DOHH2 (cell line): Measurements from ENCODE around the gene DOCK10.

Experiments
- H3F3A ChIP-seq: fragments of 200-600 bp; sonication (generic), shearing (Covaris generic); 2 replicates; pipeline ENCODE4 v1.6.0; 2016; ENCODE audit warnings: antibody characterized with exemption, mild to moderate bottlenecking; ENCODE audit not compliant: control insufficient read depth, insufficient read depth
- H3K27ac ChIP-seq: fragments of 200-600 bp; sonication (generic); 2 replicates; pipeline ENCODE4 v1.5.1; 2014; ENCODE audit warnings: low read depth, mild to moderate bottlenecking, low read length, moderate library complexity
- H3K27me3 ChIP-seq: fragments of 200-600 bp; sonication (generic); 2 replicates; pipeline ENCODE4 v1.6.1; 2014; ENCODE audit warnings: mild to moderate bottlenecking, low read length, mixed read lengths; ENCODE audit not compliant: control insufficient read depth
- H3K36me3 ChIP-seq: fragments of 200-600 bp; sonication (generic); 2 replicates; pipeline ENCODE4 v1.6.1; 2014; ENCODE audit warnings: mild to moderate bottlenecking, low read length, moderate library complexity, mixed read lengths; ENCODE audit not compliant: control insufficient read depth
- H3K4me1 ChIP-seq: fragments of 200-600 bp; sonication (generic); 2 replicates; pipeline ENCODE4 v1.6.1; 2014; ENCODE audit warnings: mild to moderate bottlenecking, low read length, mixed read lengths; ENCODE audit not compliant: control insufficient read depth
- H3K4me2 ChIP-seq: fragments of 200-600 bp; sonication (generic); 2 replicates; pipeline ENCODE4 v1.6.0; 2014; ENCODE audit warnings: mild to moderate bottlenecking, low read length, moderate library complexity
- H3K4me3 ChIP-seq: fragments of 200-600 bp; sonication (generic); 2 replicates; pipeline ENCODE4 v1.5.1; 2014; ENCODE audit warnings: mild to moderate bottlenecking, low read length, mixed read lengths
- H3K79me2 ChIP-seq: fragments of 200-600 bp; sonication (generic); 2 replicates; pipeline ENCODE4 v1.6.1; 2014; ENCODE audit warnings: mild to moderate bottlenecking, low read length, mixed read lengths; ENCODE audit not compliant: control insufficient read depth
- H3K9me2 ChIP-seq: fragments of 200-600 bp; sonication (generic); replicated peaks from 2 replicates; pipeline ENCODE4 v1.6.1; 2014; ENCODE audit warnings: mild to moderate bottlenecking, low read length, mixed read lengths; ENCODE audit not compliant: control insufficient read depth
- H3K9me3 ChIP-seq: fragments of 200-600 bp; sonication (generic); 2 replicates; pipeline ENCODE4 v1.6.1; 2014; ENCODE audit warnings: antibody characterized with exemption, low read length, mixed read lengths; ENCODE audit not compliant: control insufficient read depth, insufficient read depth
- H4K20me1 ChIP-seq: fragments of 200-600 bp; sonication (generic); 2 replicates; pipeline ENCODE4 v1.6.0; 2014; ENCODE audit warnings: low read depth, mild to moderate bottlenecking, antibody characterized with exemption, low read length, moderate library complexity; ENCODE audit not compliant: control insufficient read depth, insufficient read depth
- CTCF ChIP-seq: fragments of 200-600 bp; sonication (generic); IDR thresholded peaks from one replicate; pipeline ENCODE4 v1.5.1; 2014; ENCODE audit warnings: antibody characterized with exemption, mild to moderate bottlenecking, low read depth, low read length; ENCODE audit not compliant: poor library complexity, severe bottlenecking
- EZH2phosphoT487 ChIP-seq: fragments of 200-600 bp; sonication (generic); IDR thresholded peaks from 2 replicates; pipeline ENCODE4 v1.6.1; 2017; ENCODE audit warnings: borderline replicate concordance, mild to moderate bottlenecking, antibody characterized with exemption, low read length, moderate library complexity, mixed read lengths

DOCK10 gene

DNA sequence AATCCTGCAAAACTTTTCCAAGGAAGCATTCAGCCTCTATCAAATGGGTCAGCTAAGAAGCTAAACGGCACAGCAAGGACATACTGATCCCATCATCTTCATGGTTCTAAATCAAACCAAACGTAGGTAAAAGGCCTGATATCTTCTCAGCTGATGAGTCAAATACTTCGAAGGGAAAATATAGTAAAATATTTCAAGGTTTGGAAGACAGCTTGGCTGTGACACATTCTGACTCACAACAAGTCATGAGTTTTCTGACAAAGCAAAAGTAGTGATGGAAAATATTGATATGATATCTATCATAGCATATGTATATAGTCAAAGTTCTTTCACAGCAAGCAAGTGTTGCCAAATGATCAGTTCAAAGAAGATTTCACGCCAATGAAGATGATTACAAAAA is 31.5 kb downstream of the DOCK10 start:
- H3K4me1 ChIP-seq, result peaks cover 6% of the 10 kb centered on the region
- H4K20me1 ChIP-seq, result no peaks in the 10 kb centered on the region
- H3K4me2 ChIP-seq, result no peak overlapping the region
- H3K4me3 ChIP-seq, result no peak overlapping the region
- H3K79me2 ChIP-seq, result no peaks in the 10 kb centered on the region
- H3K36me3 ChIP-seq, result no peaks in the 10 kb centered on the region
- H3K9me3 ChIP-seq, result no peaks in the 10 kb centered on the region
- TF ChIP-seq CTCF (no peak), EZH2phosphoT487 (no peak)
- no peaks in the 10 kb centered on the region for H3K9me2 ChIP-seq
- H3K27me3 ChIP-seq, result no peaks in the 10 kb centered on the region
- H3K27ac ChIP-seq, result no peak overlapping the region
- H3F3A ChIP-seq, result no peaks in the 10 kb centered on the region

DNA sequence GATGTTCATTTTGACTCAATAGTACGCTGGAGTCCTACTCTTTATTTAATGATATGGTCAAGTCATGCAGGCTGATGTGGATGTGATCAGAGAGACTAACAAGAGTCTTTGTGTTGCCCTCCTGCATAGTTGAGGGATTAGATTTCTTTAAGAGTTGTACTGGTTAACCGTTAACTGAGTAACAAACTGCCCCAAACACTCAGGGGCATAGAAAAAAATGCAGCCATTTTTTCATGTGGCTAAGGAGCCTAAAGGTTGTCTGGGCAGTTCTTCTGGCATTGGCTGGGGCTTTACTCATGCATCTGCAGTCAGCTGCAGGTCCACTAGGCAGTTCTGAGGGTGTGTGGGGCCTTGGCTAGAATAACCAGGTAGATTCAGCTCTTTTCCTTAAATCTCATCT is 32.5 kb downstream of the DOCK10 start:
- no peak for TF ChIP-seq EZH2phosphoT487
- no peak for TF ChIP-seq CTCF
- no peaks in the 10 kb centered on the region for H3K79me2 ChIP-seq
- no peaks in the 10 kb centered on the region for H3K9me3 ChIP-seq
- no peaks in the 10 kb centered on the region for H3F3A ChIP-seq
- H3K27ac ChIP-seq, result no peak overlapping the region
- no peaks in the 10 kb centered on the region for H4K20me1 ChIP-seq
- H3K4me1 ChIP-seq, result peaks cover 6% of the 10 kb centered on the region
- no peak overlapping the region for H3K4me3 ChIP-seq
- H3K4me2 ChIP-seq, result no peak overlapping the region
- no peaks in the 10 kb centered on the region for H3K36me3 ChIP-seq
- H3K9me2 ChIP-seq, result no peaks in the 10 kb centered on the region
- H3K27me3 ChIP-seq, result no peaks in the 10 kb centered on the region

DNA sequence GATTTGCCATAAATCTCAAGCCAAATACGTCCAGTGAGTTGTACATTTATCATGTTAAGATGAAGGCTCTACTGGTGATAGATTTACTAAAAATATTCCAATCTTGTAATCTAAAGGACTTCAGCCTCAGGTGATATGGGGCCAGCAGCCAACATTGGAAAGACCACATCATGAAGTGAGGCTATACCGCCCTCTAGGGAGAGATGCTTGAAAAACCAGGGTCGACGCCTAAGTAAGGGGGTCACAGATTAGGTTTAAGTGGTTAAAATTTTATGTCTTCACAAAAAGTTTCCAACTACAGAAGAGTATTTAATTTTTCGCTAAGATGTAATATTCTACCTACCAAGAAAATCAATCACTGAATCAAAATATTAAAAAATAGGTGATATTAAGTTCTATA is 33.3 kb downstream of the DOCK10 start:
- Histone ChIP-seq H3K27ac (no peak overlapping the region), H3K9me2 (no peaks in the 10 kb centered on the region), H3K4me3 (no peak overlapping the region), H3K4me1 (peaks cover 6% of the 10 kb centered on the region), H3K27me3 (no peaks in the 10 kb centered on the region), H3K79me2 (no peaks in the 10 kb centered on the region), H3K36me3 (no peaks in the 10 kb centered on the region), H3K9me3 (no peaks in the 10 kb centered on the region), H3K4me2 (no peak overlapping the region), H4K20me1 (no peaks in the 10 kb centered on the region), H3F3A (no peaks in the 10 kb centered on the region)
- peak; percentile 78 for TF ChIP-seq CTCF
- TF ChIP-seq EZH2phosphoT487, result no peak
